A204.1 (cell line): ENCODE data around the gene IL1B.
"Not testable (repeated sequence)": the region's sequence is repeated elsewhere in the genome, so short reads cannot be mapped to it uniquely, and the experiment has no call there.

Experiments used
- FAIRE-seq: peaks from 2 replicates; lab custom pipeline; 2012; peaks lifted over from hg19 to GRCh38; lab: Jason Lieb, UNC

The IL1B gene

GRCh38 chr2:112849956-112850355, 13.4 kb upstream of the IL1B start:
- no peak for FAIRE-seq

GRCh38 chr2:112848833-112849232, 12.3 kb upstream of the IL1B start:
- FAIRE-seq = no peak

- no peak for FAIRE-seq
These were observed 9.5 kb upstream of the IL1B start for GRCh38 chr2:112846031-112846430.

- no peak for FAIRE-seq
These were observed 7.3 kb upstream of the IL1B start for GRCh38 chr2:112843836-112844235.

- no peak for FAIRE-seq
These were observed 6.7 kb upstream of the IL1B start for GRCh38 chr2:112843288-112843687.

- FAIRE-seq = no peak
These were observed 4.9 kb upstream of the IL1B start for GRCh38 chr2:112841295-112842044.

GRCh38 chr2:112840068-112840445, 3.5 kb upstream of the IL1B start:
- FAIRE-seq = no peak

- FAIRE-seq = no peak
These were observed 3.0 kb upstream of the IL1B start for GRCh38 chr2:112839407-112840067.

- FAIRE-seq = no peak
These were observed 417 bp downstream of the IL1B start for GRCh38 chr2:112836163-112836560.

- no peak for FAIRE-seq
These were observed 930 bp downstream of the IL1B start for GRCh38 chr2:112835536-112836162.

- no peak for FAIRE-seq
These were observed 1.5 kb downstream of the IL1B start for GRCh38 chr2:112835061-112835501.

GRCh38 chr2:112834396-112835037, 2.1 kb downstream of the IL1B start:
- FAIRE-seq = no peak

- no peak for FAIRE-seq
These were observed 2.6 kb downstream of the IL1B start for GRCh38 chr2:112833976-112834375.

- not testable (repeated sequence) for FAIRE-seq
These were observed 3.0 kb downstream of the IL1B start for GRCh38 chr2:112833639-112833931.

GRCh38 chr2:112832841-112833638, 3.5 kb downstream of the IL1B start:
- no peak for FAIRE-seq

GRCh38 chr2:112831946-112832840, 4.4 kb downstream of the IL1B start:
- FAIRE-seq = no peak

- FAIRE-seq = no peak
These were observed 5.1 kb downstream of the IL1B start for GRCh38 chr2:112831513-112831845.

GRCh38 chr2:112830682-112831512, 5.7 kb downstream of the IL1B start:
- no peak for FAIRE-seq

GRCh38 chr2:112829961-112830681, 6.5 kb downstream of the IL1B start:
- FAIRE-seq = no peak
